GM12878 (cell line): Measurements from ENCODE around the gene PTCD3. TPM values are rescaled to one million over a fixed set of nuclear protein-coding genes. Genes with fewer than 3 reads are reported as not detected.

Experiments used
- ATAC-seq: fragments of 200-7000 bp; cut with Tn5 transposase; 3 replicates; pipeline ENCODE4 v1.9.1; 2020; ENCODE audit warnings: mild to moderate bottlenecking, moderate library complexity
- BruUV-seq: library from RNA; stranded (reverse); fragments of 400-500 nt; replicated peaks from 2 replicates; lab custom pipeline; 2021; lab: Mats Ljungman, UMichigan
- CTCF ChIA-PET: fragments of 300-600 bp; sonication (Branson Sonifier 250); formaldehyde crosslinking; extraction: SDS; loops from one replicate; lab custom pipeline; 2021; ENCODE audit warnings: inconsistent platforms; lab: Yijun Ruan, JAX
- POLR2A ChIA-PET: fragments of 350-600 bp; formaldehyde crosslinking; extraction: SDS; loops from one replicate; lab custom pipeline; 2021; ENCODE audit warnings: inconsistent platforms; lab: Charles Lee
- RAD21 ChIA-PET: fragments of 300-600 bp; sonication (Branson Sonifier 250); formaldehyde crosslinking; loops from one replicate; lab custom pipeline; 2023; ENCODE audit warnings: antibody characterized with exemption; ENCODE audit not compliant: unreplicated experiment; lab: Charles Lee
- SMC1A ChIA-PET: fragments of 300-600 bp; sonication (Branson Sonifier 250); formaldehyde crosslinking; loops from one replicate; lab custom pipeline; 2023; ENCODE audit not compliant: unreplicated experiment, uncharacterized antibody; lab: Charles Lee
- DNase-seq: peaks from one replicate; pipeline ENCODE4 v3.0.0-alpha.2; 2011; ENCODE audit warnings: low read depth, low spot score
- FAIRE-seq: peaks from 3 replicates; lab custom pipeline; 2011; peaks lifted over from hg19 to GRCh38; lab: Jason Lieb, UNC
- H2AFZ ChIP-seq: 2 replicates; pipeline ENCODE4 v1.6.0; 2011; ENCODE audit warnings: low read depth, low read length, control low read depth; ENCODE audit not compliant: control insufficient read depth
- H3K27ac ChIP-seq: 2 replicates; pipeline ENCODE4 v1.5.1; 2011; ENCODE audit warnings: control low read depth; ENCODE audit not compliant: control insufficient read depth, insufficient read depth
- H3K27me3 ChIP-seq, 2 experiments: replicated peaks in 1 of 2; 2 replicates each; pipeline versions ENCODE4 v1.6.0 to v1.6.1; 2011; ENCODE audit warnings: low read length in 1 of 2; ENCODE audit not compliant: control insufficient read depth in 2 of 2, insufficient read depth in 2 of 2
- H3K36me3 ChIP-seq, 2 experiments: 2 replicates each; pipeline ENCODE4 v1.5.1; 2011; ENCODE audit warnings: low read length in 1 of 2; ENCODE audit not compliant: control insufficient read depth in 2 of 2, insufficient read depth in 2 of 2
- H3K4me1 ChIP-seq: 2 replicates; pipeline ENCODE4 v1.6.1; 2011; ENCODE audit warnings: mild to moderate bottlenecking, low read length, moderate library complexity, mixed read lengths; ENCODE audit not compliant: control insufficient read depth, insufficient read depth
- H3K4me2 ChIP-seq: 2 replicates; pipeline ENCODE4 v1.6.0; 2011; ENCODE audit warnings: control low read depth; ENCODE audit not compliant: control insufficient read depth, insufficient read depth
- H3K4me3 ChIP-seq: fragments of 200-600 bp; sonication (generic); 2 replicates; pipeline ENCODE4 v1.5.1; 2016
- H3K79me2 ChIP-seq: 2 replicates; pipeline ENCODE4 v1.6.0; 2011; ENCODE audit warnings: low read length; ENCODE audit not compliant: control insufficient read depth, insufficient read depth
- H3K9ac ChIP-seq: 2 replicates; pipeline ENCODE4 v1.8.0; 2011; ENCODE audit warnings: low read length, control low read depth, mixed read lengths; ENCODE audit not compliant: control insufficient read depth, insufficient read depth
- H3K9me3 ChIP-seq: replicated peaks from 3 replicates; pipeline ENCODE4 v1.5.1; 2011; ENCODE audit warnings: mild to moderate bottlenecking, low read length; ENCODE audit not compliant: control insufficient read depth, insufficient read depth
- H4K20me1 ChIP-seq: 2 replicates; pipeline ENCODE4 v1.6.0; 2011; ENCODE audit not compliant: control insufficient read depth, insufficient read depth
- PRDM15 ChIP-seq: fragments of 450-650 bp; formaldehyde crosslinking; IDR thresholded peaks from 2 replicates; pipeline ENCODE4 v1.4.0; 2020; ENCODE audit warnings: mild to moderate bottlenecking, moderate library complexity
- SPI1 ChIP-seq: IDR thresholded peaks from 2 replicates; pipeline ENCODE4 v1.6.1; 2011; ENCODE audit warnings: low read depth, mild to moderate bottlenecking, low read length, moderate library complexity, borderline replicate concordance; ENCODE audit not compliant: insufficient read depth
- ZNF384 ChIP-seq: IDR thresholded peaks from 2 replicates; pipeline ENCODE4 v1.6.1; 2012; ENCODE audit warnings: low read depth, mild to moderate bottlenecking, low read length, improper control_type of control experiment, borderline replicate concordance
- WGBS: methylation state at CpG from one replicate; pipeline ENCODE4 v1.1.6; 2016; ENCODE audit warnings: low lambda C conversion rate; ENCODE audit not compliant: insufficient replicate concordance, insufficient coverage; ENCODE audit errors: missing lambda C conversion rate; 5-methylcytosine and 5-hydroxymethylcytosine counted together
- in situ Hi-C: fragments of 300-500 bp; cut with MboI; formaldehyde crosslinking; loops from 9 replicates; pipeline ENCODE4 v1.14.3; 2018; ENCODE audit warnings: mixed read lengths
- intact Hi-C: fragments of 100-400 bp; cut with micrococcal nuclease; formaldehyde crosslinking; loops from one replicate; pipeline ENCODE4 v1.14.2; 2022; ENCODE audit not compliant: unreplicated experiment
- polyA plus RNA-seq, 11 experiments: library from polyadenylated mRNA; depleted of rRNA in 4 of 11; unstranded in 6 of 11; stranded (reverse) in 5 of 11; fragments of >200 nt; fragmentation: Nextera tagmentation in 4 of 11; fragmentation: Illumina TruSeq in 1 of 11; extraction: Ambion mirVana in 4 of 11; extraction: Trizol in 1 of 11; gene quantifications; 1 replicate in 1 of 11; 2 replicates in 10 of 11; pipeline versions ENCODE4 v1.2.1 to v1.2.3, GENCODE V29; 2011 to 2016; ENCODE audit warnings: inconsistent platforms in 2 of 11, missing spikeins in 2 of 11, low read depth in 1 of 11
- total RNA-seq, 4 experiments: library from RNA; depleted of rRNA in 3 of 4; stranded (reverse); fragments of >200 nt in 3 of 4; fragmentation: Illumina TruSeq in 1 of 4; extraction: Trizol in 1 of 4; gene quantifications; 2 replicates each; pipeline versions ENCODE4 v1.2.1 to v1.2.3, GENCODE V29; 2013 to 2021
- TF ChIP-seq, protein P1 (sequence below): fragments of 450-650 bp; IDR thresholded peaks from 2 replicates; pipeline ENCODE4 v1.6.1; 2017; ENCODE audit warnings: mild to moderate bottlenecking, moderate library complexity

PTCD3 gene
- total and polyA plus RNA-seq, 10 of the 15 experiments (the other 5 are each of a cell fraction or from before 2014, with no cell fraction given), result 44.7 to 177 (median 127) TPM

- TF ChIP-seq, protein P1, sequence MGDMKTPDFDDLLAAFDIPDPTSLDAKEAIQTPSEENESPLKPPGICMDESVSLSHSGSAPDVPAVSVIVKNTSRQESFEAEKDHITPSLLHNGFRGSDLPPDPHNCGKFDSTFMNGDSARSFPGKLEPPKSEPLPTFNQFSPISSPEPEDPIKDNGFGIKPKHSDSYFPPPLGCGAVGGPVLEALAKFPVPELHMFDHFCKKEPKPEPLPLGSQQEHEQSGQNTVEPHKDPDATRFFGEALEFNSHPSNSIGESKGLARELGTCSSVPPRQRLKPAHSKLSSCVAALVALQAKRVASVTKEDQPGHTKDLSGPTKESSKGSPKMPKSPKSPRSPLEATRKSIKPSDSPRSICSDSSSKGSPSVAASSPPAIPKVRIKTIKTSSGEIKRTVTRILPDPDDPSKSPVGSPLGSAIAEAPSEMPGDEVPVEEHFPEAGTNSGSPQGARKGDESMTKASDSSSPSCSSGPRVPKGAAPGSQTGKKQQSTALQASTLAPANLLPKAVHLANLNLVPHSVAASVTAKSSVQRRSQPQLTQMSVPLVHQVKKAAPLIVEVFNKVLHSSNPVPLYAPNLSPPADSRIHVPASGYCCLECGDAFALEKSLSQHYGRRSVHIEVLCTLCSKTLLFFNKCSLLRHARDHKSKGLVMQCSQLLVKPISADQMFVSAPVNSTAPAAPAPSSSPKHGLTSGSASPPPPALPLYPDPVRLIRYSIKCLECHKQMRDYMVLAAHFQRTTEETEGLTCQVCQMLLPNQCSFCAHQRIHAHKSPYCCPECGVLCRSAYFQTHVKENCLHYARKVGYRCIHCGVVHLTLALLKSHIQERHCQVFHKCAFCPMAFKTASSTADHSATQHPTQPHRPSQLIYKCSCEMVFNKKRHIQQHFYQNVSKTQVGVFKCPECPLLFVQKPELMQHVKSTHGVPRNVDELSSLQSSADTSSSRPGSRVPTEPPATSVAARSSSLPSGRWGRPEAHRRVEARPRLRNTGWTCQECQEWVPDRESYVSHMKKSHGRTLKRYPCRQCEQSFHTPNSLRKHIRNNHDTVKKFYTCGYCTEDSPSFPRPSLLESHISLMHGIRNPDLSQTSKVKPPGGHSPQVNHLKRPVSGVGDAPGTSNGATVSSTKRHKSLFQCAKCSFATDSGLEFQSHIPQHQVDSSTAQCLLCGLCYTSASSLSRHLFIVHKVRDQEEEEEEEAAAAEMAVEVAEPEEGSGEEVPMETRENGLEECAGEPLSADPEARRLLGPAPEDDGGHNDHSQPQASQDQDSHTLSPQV, result no peak
- TF ChIP-seq ZNF384, result no peak
Observed at GRCh38 chr2:86062043-86062442, 44.0 kb upstream of the PTCD3 start (continued).

- 11% methylated on average over 2 of the region's 2 CpGs for WGBS
- Histone ChIP-seq H3K4me1 (peaks cover 7% of the 10 kb centered on the region), H3K9ac (no peak overlapping the region), H3K4me2 (no peak overlapping the region), H3K36me3 (peaks cover 9 to 23% of the 10 kb centered on the region in 2 experiments; a peak in 3 of 4 replicates), H3K4me3 (no peak overlapping the region), H4K20me1 (no peaks in the 10 kb centered on the region), H3K79me2 (no peaks in the 10 kb centered on the region), H2AFZ (no peak overlapping the region), H3K27me3 (no peaks in the 10 kb centered on the region), H3K9me3 (peaks cover 3% of the 10 kb centered on the region; the same call in 2 of the 3 replicates), H3K27ac (no peak overlapping the region)
- BruUV-seq, result no TSS peak
- POLR2A ChIA-PET, result interaction anchor here (0.6 to 1.0 kb wide), 2 partner anchors 42 to 1638 kb away, joined by 3 read pairs; partner anchors contain the start of genes POLR1A and PTCD3
- DNase-seq (no peak), ATAC-seq (peak; percentile 80), FAIRE-seq (no peak)
- CTCF ChIA-PET, result interaction anchor here (1.0 to 1.6 kb wide), 3 partner anchors 14 to 175 kb away, joined by 3 to 6 read pairs (median 4); no protein-coding TSS in a partner anchor
- TF ChIP-seq SPI1, result peak; percentile 41; the same call in 1 of the 2 replicates
- no peak for TF ChIP-seq PRDM15 (CRISPR knock-in tag)
- SMC1A ChIA-PET, result interaction anchor here (1.4 to 1.5 kb wide), 2 partner anchors 16 to 178 kb away, joined by 4 read pairs; no protein-coding TSS in a partner anchor
- intact Hi-C loops (no loop called here), in situ Hi-C loops (no loop called here)
- RAD21 ChIA-PET, result interaction anchor here (1.9 kb wide), 1 partner anchor 27 kb away, joined by 4 read pairs; no protein-coding TSS in a partner anchor
Observed at GRCh38 chr2:86064006-86064405, 42.0 kb upstream of the PTCD3 start.
